Muscle of leg (tissue), 11 donors: ENCODE data around the gene SIRPA. TPM values are rescaled to one million over a fixed set of nuclear protein-coding genes. Genes with fewer than 3 reads are reported as not detected.

ENCODE experiments used
- DNase-seq: peaks from one replicate; pipeline ENCODE4 v3.0.0; 2013
- H3K27ac ChIP-seq: one replicate; pipeline ENCODE4 v1.5.1; 2013; ENCODE audit warnings: mild to moderate bottlenecking, low read length, control low read depth
- H3K27me3 ChIP-seq: one replicate; pipeline ENCODE4 v1.6.1; 2013; ENCODE audit warnings: low read length; ENCODE audit not compliant: control insufficient read depth, insufficient read depth
- H3K36me3 ChIP-seq: one replicate; pipeline ENCODE4 v1.6.1; 2013; ENCODE audit warnings: low read length; ENCODE audit not compliant: control insufficient read depth, insufficient read depth
- H3K4me1 ChIP-seq: one replicate; pipeline ENCODE4 v1.6.1; 2013; ENCODE audit warnings: low read length; ENCODE audit not compliant: control insufficient read depth, insufficient read depth
- H3K4me3 ChIP-seq: one replicate; pipeline ENCODE4 v1.5.1; 2013; ENCODE audit warnings: low read length, control low read depth
- H3K9me3 ChIP-seq: replicated peaks from 2 replicates; pipeline ENCODE4 v1.6.1; 2013; ENCODE audit warnings: low read depth, low read length; ENCODE audit not compliant: control insufficient read depth
- WGBS: methylation state at CpG from one replicate; pipeline ENCODE4 v1.1.5; 2013; ENCODE audit warnings: missing lambda C conversion rate; ENCODE audit not compliant: insufficient coverage; 5-methylcytosine and 5-hydroxymethylcytosine counted together
- polyA plus RNA-seq, 8 donors: library from polyadenylated mRNA; unstranded; fragments of 120-200 nt; gene quantifications; one replicate each; pipeline versions ENCODE4 v1.2.1 to v1.2.3, GENCODE V29; 2013; ENCODE audit warnings: inconsistent platforms in 1 of 8, low replicate concordance in 1 of 8; ENCODE audit not compliant: insufficient read length in 8 of 8, insufficient read depth in 1 of 8
- total RNA-seq: library from RNA; stranded (reverse); fragments of 120-200 nt; gene quantifications from one replicate; pipeline ENCODE4 v1.2.4, GENCODE V29; 2013

The SIRPA gene
- total and polyA plus RNA-seq, 9 donors: 13.3 to 28.4 (median 24.9) TPM

- Histone ChIP-seq H3K9me3 (no peaks in the 10 kb centered on the region), H3K27me3 (no peaks in the 10 kb centered on the region), H3K27ac (no peak overlapping the region), H3K36me3 (peaks cover 17% of the 10 kb centered on the region), H3K4me3 (no peak overlapping the region), H3K4me1 (no peaks in the 10 kb centered on the region)
- no peak for DNase-seq
- 89% methylated on average over 7 of the region's 8 CpGs for WGBS
Observed at GRCh38 chr20:1927217-1927616, 32.0 kb downstream of the SIRPA start.

- no peaks in the 10 kb centered on the region for H3K9me3 ChIP-seq
- peaks cover 3% of the 10 kb centered on the region for H3K4me1 ChIP-seq
- no peaks in the 10 kb centered on the region for H3K27me3 ChIP-seq
- DNase-seq: no peak
- H3K27ac ChIP-seq: no peak overlapping the region
- 86% methylated on average over 6 of the region's 10 CpGs for WGBS
- no peak overlapping the region for H3K4me3 ChIP-seq
- peaks cover 12% of the 10 kb centered on the region for H3K36me3 ChIP-seq
Observed at GRCh38 chr20:1928154-1928553, 32.9 kb downstream of the SIRPA start.

- Histone ChIP-seq H3K36me3 (peaks cover 12% of the 10 kb centered on the region), H3K4me1 (peaks cover 8% of the 10 kb centered on the region), H3K27me3 (no peaks in the 10 kb centered on the region), H3K4me3 (no peak overlapping the region), H3K9me3 (no peaks in the 10 kb centered on the region), H3K27ac (no peak overlapping the region)
- no peak for DNase-seq
- 100% methylated on average over 2 of the region's 7 CpGs for WGBS
Observed at GRCh38 chr20:1928782-1929181, 33.6 kb downstream of the SIRPA start.

GRCh38 chr20:1929460-1929859 is 34.3 kb downstream of the SIRPA start:
- H3K36me3 ChIP-seq: peaks cover 10% of the 10 kb centered on the region
- no peak overlapping the region for H3K4me3 ChIP-seq
- no peak for DNase-seq
- no peaks in the 10 kb centered on the region for H3K27me3 ChIP-seq
- WGBS: 73% methylated on average over 3 of the region's 3 CpGs
- H3K9me3 ChIP-seq: no peaks in the 10 kb centered on the region
- no peak overlapping the region for H3K27ac ChIP-seq
- peaks cover 12% of the 10 kb centered on the region for H3K4me1 ChIP-seq

GRCh38 chr20:1930165-1930564 is 35.0 kb downstream of the SIRPA start:
- DNase-seq: no peak
- WGBS: 90% methylated on average over 2 of the region's 6 CpGs
- Histone ChIP-seq H3K27me3 (no peaks in the 10 kb centered on the region), H3K4me1 (peaks cover 18% of the 10 kb centered on the region), H3K36me3 (peaks cover 12% of the 10 kb centered on the region), H3K27ac (no peak overlapping the region), H3K4me3 (no peak overlapping the region), H3K9me3 (no peaks in the 10 kb centered on the region)

- Histone ChIP-seq H3K27me3 (no peaks in the 10 kb centered on the region), H3K9me3 (no peaks in the 10 kb centered on the region), H3K4me3 (no peak overlapping the region), H3K27ac (no peak overlapping the region), H3K4me1 (peaks cover 27% of the 10 kb centered on the region), H3K36me3 (peaks cover 10% of the 10 kb centered on the region)
- WGBS: 60% methylated on average over 4 of the region's 5 CpGs
- no peak for DNase-seq
Observed at GRCh38 chr20:1931830-1932229, 36.6 kb downstream of the SIRPA start.

GRCh38 chr20:1932971-1933370 is 37.8 kb downstream of the SIRPA start:
- Histone ChIP-seq H3K9me3 (no peaks in the 10 kb centered on the region), H3K27ac (no peak overlapping the region), H3K27me3 (no peaks in the 10 kb centered on the region), H3K36me3 (peaks cover 4% of the 10 kb centered on the region), H3K4me1 (peaks cover 27% of the 10 kb centered on the region), H3K4me3 (no peak overlapping the region)
- WGBS: 100% methylated on average over 1 of the region's 2 CpGs
- no peak for DNase-seq

GRCh38 chr20:1933465-1933870 is 38.3 kb downstream of the SIRPA start:
- Histone ChIP-seq H3K9me3 (no peaks in the 10 kb centered on the region), H3K4me3 (no peak overlapping the region), H3K36me3 (peaks cover 6% of the 10 kb centered on the region), H3K27ac (peak overlapping the region; percentile 35), H3K27me3 (no peaks in the 10 kb centered on the region), H3K4me1 (peaks cover 27% of the 10 kb centered on the region)
- 34% methylated on average over 9 of the region's 9 CpGs for WGBS
- peak; percentile 49 for DNase-seq

- Histone ChIP-seq H3K4me3 (no peak overlapping the region), H3K9me3 (no peaks in the 10 kb centered on the region), H3K27me3 (no peaks in the 10 kb centered on the region), H3K36me3 (peaks cover 12% of the 10 kb centered on the region), H3K27ac (no peak overlapping the region), H3K4me1 (peaks cover 30% of the 10 kb centered on the region)
- no CpG with 5 or more reads among the region's 1 CpG for WGBS
- DNase-seq: peak; percentile 56
Observed at GRCh38 chr20:1934156-1934555, 38.9 kb downstream of the SIRPA start.

- no peaks in the 10 kb centered on the region for H3K27me3 ChIP-seq
- 75% methylated on average over 13 of the region's 19 CpGs for WGBS
- no peaks in the 10 kb centered on the region for H3K9me3 ChIP-seq
- no peak overlapping the region for H3K4me3 ChIP-seq
- DNase-seq: no peak
- H3K4me1 ChIP-seq: peaks cover 37% of the 10 kb centered on the region
- peaks cover 14% of the 10 kb centered on the region for H3K36me3 ChIP-seq
- H3K27ac ChIP-seq: peak overlapping the region; percentile 67
Observed at GRCh38 chr20:1934721-1935573, 39.7 kb downstream of the SIRPA start.
